Breast epithelium (tissue), 3 donors: ENCODE data around the gene CCDC70.

Experiments
- POLR2A ChIP-seq: fragments of 450-650 bp; IDR thresholded peaks from one replicate; pipeline ENCODE4 v1.6.1; 2016; ENCODE audit warnings: antibody characterized with exemption, mild to moderate bottlenecking, moderate library complexity
- POLR2AphosphoS5 ChIP-seq, 3 donors: sonication (generic); formaldehyde crosslinking; IDR thresholded peaks; one replicate each; pipeline ENCODE4 v1.6.1; 2017; ENCODE audit warnings: antibody characterized with exemption in 3 of 3
- TF ChIP-seq, protein P1 (sequence below), 3 donors: fragments of 450-650 bp; IDR thresholded peaks; one replicate each; pipeline ENCODE4 v1.5.1; 2016 to 2017; ENCODE audit warnings: antibody characterized with exemption in 3 of 3, mild to moderate bottlenecking in 3 of 3, moderate library complexity in 3 of 3

- TF ChIP-seq, protein P1, sequence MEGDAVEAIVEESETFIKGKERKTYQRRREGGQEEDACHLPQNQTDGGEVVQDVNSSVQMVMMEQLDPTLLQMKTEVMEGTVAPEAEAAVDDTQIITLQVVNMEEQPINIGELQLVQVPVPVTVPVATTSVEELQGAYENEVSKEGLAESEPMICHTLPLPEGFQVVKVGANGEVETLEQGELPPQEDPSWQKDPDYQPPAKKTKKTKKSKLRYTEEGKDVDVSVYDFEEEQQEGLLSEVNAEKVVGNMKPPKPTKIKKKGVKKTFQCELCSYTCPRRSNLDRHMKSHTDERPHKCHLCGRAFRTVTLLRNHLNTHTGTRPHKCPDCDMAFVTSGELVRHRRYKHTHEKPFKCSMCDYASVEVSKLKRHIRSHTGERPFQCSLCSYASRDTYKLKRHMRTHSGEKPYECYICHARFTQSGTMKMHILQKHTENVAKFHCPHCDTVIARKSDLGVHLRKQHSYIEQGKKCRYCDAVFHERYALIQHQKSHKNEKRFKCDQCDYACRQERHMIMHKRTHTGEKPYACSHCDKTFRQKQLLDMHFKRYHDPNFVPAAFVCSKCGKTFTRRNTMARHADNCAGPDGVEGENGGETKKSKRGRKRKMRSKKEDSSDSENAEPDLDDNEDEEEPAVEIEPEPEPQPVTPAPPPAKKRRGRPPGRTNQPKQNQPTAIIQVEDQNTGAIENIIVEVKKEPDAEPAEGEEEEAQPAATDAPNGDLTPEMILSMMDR (IDR thresholded peaks at IDR 0.05): no peak
- no peak for TF ChIP-seq POLR2A
- TF ChIP-seq POLR2AphosphoS5 (IDR thresholded peaks at IDR 0.05): no peak
Observed at GRCh38 chr13:51887468-51887867, 25.7 kb downstream of the CCDC70 start.
